HG03097 (cell line): ENCODE data around the gene TBC1D9.
"Not testable (repeated sequence)": the region's sequence is repeated elsewhere in the genome, so short reads cannot be mapped to it uniquely, and the experiment has no call there.

ENCODE experiments used
- ATAC-seq: cut with Tn5 transposase; IDR thresholded peaks from one replicate; pipeline ENCODE4 v1.9.1; 2021; ENCODE audit not compliant: unreplicated experiment, low FRiP score

The TBC1D9 gene

GRCh38 chr4:140754918-140755773 is 1.0 kb downstream of the TBC1D9 start:
- no peak for ATAC-seq

GRCh38 chr4:140753329-140753728 is 2.9 kb downstream of the TBC1D9 start:
- no peak for ATAC-seq

GRCh38 chr4:140752291-140753068 is 3.7 kb downstream of the TBC1D9 start:
- ATAC-seq = no peak

- ATAC-seq = no peak
Measured at GRCh38 chr4:140750470-140750869, 5.7 kb downstream of the TBC1D9 start.

GRCh38 chr4:140748171-140748570 is 8.0 kb downstream of the TBC1D9 start:
- no peak for ATAC-seq

GRCh38 chr4:140746546-140746945 is 9.6 kb downstream of the TBC1D9 start:
- ATAC-seq = not testable (repeated sequence)

- ATAC-seq = no peak
Measured at GRCh38 chr4:140744421-140744820, 11.8 kb downstream of the TBC1D9 start.

GRCh38 chr4:140743194-140743931 is 12.8 kb downstream of the TBC1D9 start:
- peak; percentile 63 for ATAC-seq

GRCh38 chr4:140742838-140743193 is 13.4 kb downstream of the TBC1D9 start:
- no peak for ATAC-seq

- no peak for ATAC-seq
Measured at GRCh38 chr4:140740906-140741670, 15.1 kb downstream of the TBC1D9 start.

- no peak for ATAC-seq
Measured at GRCh38 chr4:140740422-140740821, 15.8 kb downstream of the TBC1D9 start.

- no peak for ATAC-seq
Measured at GRCh38 chr4:140739971-140740370, 16.2 kb downstream of the TBC1D9 start.

GRCh38 chr4:140738139-140738538 is 18.0 kb downstream of the TBC1D9 start:
- no peak for ATAC-seq

GRCh38 chr4:140736669-140737343 is 19.4 kb downstream of the TBC1D9 start:
- no peak for ATAC-seq

GRCh38 chr4:140735779-140736391 is 20.3 kb downstream of the TBC1D9 start:
- no peak for ATAC-seq

- ATAC-seq = no peak
Measured at GRCh38 chr4:140735317-140735716, 20.9 kb downstream of the TBC1D9 start.

- no peak for ATAC-seq
Measured at GRCh38 chr4:140732780-140733179, 23.4 kb downstream of the TBC1D9 start.

GRCh38 chr4:140729344-140730049 is 26.7 kb downstream of the TBC1D9 start:
- ATAC-seq = no peak
